Caco-2 (cell line): ENCODE measurements around the gene CLEC18A. TPM values are rescaled to one million over a fixed set of nuclear protein-coding genes. Genes with fewer than 3 reads are reported as not detected.
A peak's percentile ranks its signal among the peaks of the same experiment; 100 is the strongest.

Source experiments
- BruUV-seq: library from RNA; stranded (reverse); fragments of 400-500 nt; replicated peaks from 2 replicates; lab custom pipeline; 2021; lab: Mats Ljungman, UMichigan
- CTCF ChIA-PET: fragments of 300-600 bp; sonication (Branson Sonifier 250); formaldehyde crosslinking; loops from one replicate; lab custom pipeline; 2022; ENCODE audit warnings: antibody characterized with exemption; lab: Charles Lee
- POLR2A ChIA-PET: fragments of 300-600 bp; sonication (Branson Sonifier 250); formaldehyde crosslinking; loops from one replicate; lab custom pipeline; 2022; ENCODE audit warnings: antibody characterized with exemption; lab: Charles Lee
- DNase-seq, 2 experiments: peaks; one replicate each; pipeline versions ENCODE4 v3.0.0 to v3.0.0-alpha.2; 2020 to 2022
- H3K27me3 ChIP-seq: replicated peaks from 2 replicates; pipeline ENCODE4 v1.6.0; 2011; ENCODE audit warnings: low read length; ENCODE audit not compliant: control insufficient read depth, insufficient read depth
- H3K36me3 ChIP-seq: 2 replicates; pipeline ENCODE4 v1.5.1; 2011; ENCODE audit warnings: low read length; ENCODE audit not compliant: control insufficient read depth, insufficient read depth
- H3K4me1 ChIP-seq: fragments of 250-450 bp; sonication (Bioruptor Pico); 2 replicates; pipeline ENCODE4 v1.5.1; 2020; ENCODE audit warnings: mild to moderate bottlenecking
- H3K4me3 ChIP-seq: 2 replicates; pipeline ENCODE4 v1.5.1; 2011; ENCODE audit warnings: low read depth, mild to moderate bottlenecking, control low read depth, low read length
- H3K9me3 ChIP-seq: fragments of 250-450 bp; sonication (Bioruptor Pico); 2 replicates; pipeline ENCODE4 v1.5.1; 2020; ENCODE audit warnings: mild to moderate bottlenecking, moderate library complexity
- H3K27ac Mint-ChIP-seq: one replicate; pipeline ENCODE4 v1.8.0; 2022; ENCODE audit warnings: mixed read lengths; ENCODE audit not compliant: unreplicated experiment
- H3K27me3 Mint-ChIP-seq: one replicate; pipeline ENCODE4 v1.8.0; 2022; ENCODE audit warnings: mixed read lengths; ENCODE audit not compliant: insufficient read depth, unreplicated experiment
- H3K36me3 Mint-ChIP-seq: one replicate; pipeline ENCODE4 v1.8.0; 2022; ENCODE audit warnings: mild to moderate bottlenecking, mixed read lengths; ENCODE audit not compliant: insufficient read depth, unreplicated experiment
- H3K4me1 Mint-ChIP-seq: one replicate; pipeline ENCODE4 v1.8.0; 2022; ENCODE audit warnings: low read depth, mixed read lengths; ENCODE audit not compliant: unreplicated experiment
- H3K4me3 Mint-ChIP-seq: one replicate; pipeline ENCODE4 v1.8.0; 2022; ENCODE audit warnings: mild to moderate bottlenecking, moderate library complexity, mixed read lengths; ENCODE audit not compliant: unreplicated experiment
- H3K9me3 Mint-ChIP-seq: one replicate; pipeline ENCODE4 v1.8.0; 2022; ENCODE audit warnings: mixed read lengths; ENCODE audit not compliant: unreplicated experiment
- intact Hi-C: fragments of 100-400 bp; cut with micrococcal nuclease; formaldehyde crosslinking; loops from one replicate; pipeline ENCODE4 v1.10.0; 2022; ENCODE audit not compliant: unreplicated experiment
- total RNA-seq: library from RNA; stranded (reverse); gene quantifications from 2 replicates; pipeline ENCODE4 v1.2.3, GENCODE V29; 2022
- TF ChIP-seq, protein P1 (sequence below), 2 experiments: fragments of 200-600 bp in 1 of 2; IDR thresholded peaks; 1 replicate in 1 of 2; 2 replicates in 1 of 2; pipeline versions ENCODE4 v1.5.1 to v1.8.0; 2011 to 2022; ENCODE audit warnings: antibody characterized with exemption in 1 of 2, control low read depth in 1 of 2, inconsistent platforms in 1 of 2, low read depth in 1 of 2, low read length in 1 of 2, mild to moderate bottlenecking in 1 of 2, moderate library complexity in 1 of 2; ENCODE audit not compliant: insufficient read depth in 1 of 2, severe bottlenecking in 1 of 2, unreplicated experiment in 1 of 2

Gene CLEC18A
- total RNA-seq, 1 experiment from 2014 or later, result 1.3 TPM

DNA sequence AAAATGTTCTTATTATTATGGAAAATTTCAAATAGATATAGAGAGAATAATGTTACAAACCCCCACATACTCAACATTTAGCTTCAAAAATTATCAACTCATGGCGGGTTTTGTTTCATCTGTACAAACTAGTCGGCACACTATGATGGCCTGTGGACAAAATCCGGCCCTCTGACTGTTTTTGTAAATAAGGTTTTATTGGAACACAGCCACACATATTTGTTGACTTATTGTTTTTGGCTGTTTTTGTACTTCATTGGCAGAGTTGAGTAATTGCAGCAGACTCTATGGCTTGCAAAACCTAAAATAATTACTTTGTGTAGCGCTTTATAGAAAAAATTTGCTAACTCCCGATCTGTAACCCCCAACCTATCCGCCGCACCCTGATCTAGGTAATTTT, 41.4 kb upstream of the CLEC18A start:
- no peak overlapping the region for H3K27ac Mint-ChIP-seq
- no peaks in the 10 kb centered on the region for H3K27me3 ChIP-seq
- H3K27me3 Mint-ChIP-seq, result no peaks in the 10 kb centered on the region
- no peaks in the 10 kb centered on the region for H3K4me1 ChIP-seq
- no peaks in the 10 kb centered on the region for H3K9me3 Mint-ChIP-seq
- TF ChIP-seq, protein P1, sequence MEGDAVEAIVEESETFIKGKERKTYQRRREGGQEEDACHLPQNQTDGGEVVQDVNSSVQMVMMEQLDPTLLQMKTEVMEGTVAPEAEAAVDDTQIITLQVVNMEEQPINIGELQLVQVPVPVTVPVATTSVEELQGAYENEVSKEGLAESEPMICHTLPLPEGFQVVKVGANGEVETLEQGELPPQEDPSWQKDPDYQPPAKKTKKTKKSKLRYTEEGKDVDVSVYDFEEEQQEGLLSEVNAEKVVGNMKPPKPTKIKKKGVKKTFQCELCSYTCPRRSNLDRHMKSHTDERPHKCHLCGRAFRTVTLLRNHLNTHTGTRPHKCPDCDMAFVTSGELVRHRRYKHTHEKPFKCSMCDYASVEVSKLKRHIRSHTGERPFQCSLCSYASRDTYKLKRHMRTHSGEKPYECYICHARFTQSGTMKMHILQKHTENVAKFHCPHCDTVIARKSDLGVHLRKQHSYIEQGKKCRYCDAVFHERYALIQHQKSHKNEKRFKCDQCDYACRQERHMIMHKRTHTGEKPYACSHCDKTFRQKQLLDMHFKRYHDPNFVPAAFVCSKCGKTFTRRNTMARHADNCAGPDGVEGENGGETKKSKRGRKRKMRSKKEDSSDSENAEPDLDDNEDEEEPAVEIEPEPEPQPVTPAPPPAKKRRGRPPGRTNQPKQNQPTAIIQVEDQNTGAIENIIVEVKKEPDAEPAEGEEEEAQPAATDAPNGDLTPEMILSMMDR (IDR thresholded peaks at IDR 0.05; ENCODE audit: insufficient read depth in 1 of 2, low read depth in 1 of 2, low read length in 1 of 2, severe bottlenecking in 1 of 2, unreplicated experiment in 1 of 2), result no peak
- no TSS peak for BruUV-seq
- ChIA-PET CTCF (no interaction called here), POLR2A (no interaction called here)
- intact Hi-C loops, result no loop called here
- H3K36me3 Mint-ChIP-seq, result no peaks in the 10 kb centered on the region
- H3K9me3 ChIP-seq, result no peaks in the 10 kb centered on the region
- no peaks in the 10 kb centered on the region for H3K4me1 Mint-ChIP-seq
- H3K4me3 Mint-ChIP-seq, result no peak overlapping the region
- H3K36me3 ChIP-seq, result no peaks in the 10 kb centered on the region
- no peak for DNase-seq
- no peak overlapping the region for H3K4me3 ChIP-seq

DNA sequence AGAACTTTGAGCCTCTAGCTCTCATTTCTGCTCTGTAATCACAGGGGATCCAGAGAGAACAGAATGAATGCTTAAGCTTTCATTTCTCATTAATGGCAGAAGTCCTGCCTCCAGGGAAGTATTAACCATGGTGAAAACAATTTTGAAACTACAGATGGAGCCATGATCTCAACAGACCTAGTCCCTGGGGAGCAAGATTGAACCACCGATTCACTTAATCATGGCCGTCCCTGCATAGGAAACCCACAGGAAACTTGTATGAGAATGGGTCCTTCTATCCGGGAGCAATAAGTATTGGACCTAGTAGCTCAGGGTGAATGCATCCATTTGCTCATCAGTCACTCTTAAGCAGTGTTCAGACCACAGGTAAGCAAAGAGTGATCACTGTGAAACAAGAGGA, 40.2 kb upstream of the CLEC18A start:
- Histone ChIP-seq H3K27me3 (no peaks in the 10 kb centered on the region), H3K9me3 (no peaks in the 10 kb centered on the region), H3K36me3 (no peaks in the 10 kb centered on the region), H3K4me3 (no peak overlapping the region), H3K4me1 (no peaks in the 10 kb centered on the region)
- intact Hi-C loops, result no loop called here
- no peaks in the 10 kb centered on the region for H3K4me1 Mint-ChIP-seq
- BruUV-seq, result no TSS peak
- CTCF ChIA-PET, result interaction anchor here (0.6 to 0.9 kb wide), 2 partner anchors 13 to 72 kb away, joined by 3 to 4 read pairs; no protein-coding TSS in a partner anchor
- no peaks in the 10 kb centered on the region for H3K36me3 Mint-ChIP-seq
- H3K27me3 Mint-ChIP-seq, result no peaks in the 10 kb centered on the region
- DNase-seq, result no peak
- no peaks in the 10 kb centered on the region for H3K9me3 Mint-ChIP-seq
- POLR2A ChIA-PET, result no interaction called here
- TF ChIP-seq, protein P1 (IDR thresholded peaks at IDR 0.05; ENCODE audit: insufficient read depth in 1 of 2, low read depth in 1 of 2, low read length in 1 of 2, severe bottlenecking in 1 of 2, unreplicated experiment in 1 of 2), result no peak
- no peak overlapping the region for H3K27ac Mint-ChIP-seq
- H3K4me3 Mint-ChIP-seq, result no peak overlapping the region

DNA sequence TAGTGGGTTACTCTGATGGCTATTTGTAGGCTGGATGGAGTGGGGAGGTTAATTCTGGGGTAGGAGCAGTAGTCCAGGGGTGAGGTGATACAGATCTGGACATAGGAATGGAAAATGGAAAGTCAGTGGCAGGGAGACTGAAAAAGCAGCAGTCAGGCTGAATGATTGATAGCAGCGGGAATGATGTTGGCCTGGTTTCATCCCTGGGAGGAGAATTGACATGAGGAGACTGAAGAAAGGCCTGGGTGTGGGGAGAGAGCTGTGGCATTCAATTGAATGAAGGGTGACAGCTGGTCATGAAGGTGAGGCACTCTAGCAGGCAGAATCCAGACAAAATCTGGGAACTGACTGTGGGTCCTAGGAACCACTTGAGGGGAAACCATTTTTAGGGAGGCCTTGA, 34.7 kb upstream of the CLEC18A start:
- H3K36me3 ChIP-seq, result no peaks in the 10 kb centered on the region
- TF ChIP-seq, protein P1 (IDR thresholded peaks at IDR 0.05; ENCODE audit: insufficient read depth in 1 of 2, low read depth in 1 of 2, low read length in 1 of 2, severe bottlenecking in 1 of 2, unreplicated experiment in 1 of 2), result no peak
- no peaks in the 10 kb centered on the region for H3K27me3 ChIP-seq
- DNase-seq, result no peak
- ChIA-PET CTCF (interaction anchor here (0.8 kb wide), 1 partner anchor 14 kb away, joined by 3 read pairs; no protein-coding TSS in a partner anchor), POLR2A (no interaction called here)
- BruUV-seq, result no TSS peak
- Mint-ChIP-seq H3K4me3 (no peak overlapping the region), H3K4me1 (peaks cover 24% of the 10 kb centered on the region), H3K27me3 (no peaks in the 10 kb centered on the region), H3K9me3 (no peaks in the 10 kb centered on the region), H3K36me3 (peaks cover 11% of the 10 kb centered on the region), H3K27ac (peak overlapping the region; percentile 95)
- H3K4me1 ChIP-seq, result peaks cover 14% of the 10 kb centered on the region
- no peaks in the 10 kb centered on the region for H3K9me3 ChIP-seq
- no peak overlapping the region for H3K4me3 ChIP-seq
- intact Hi-C loops, result loop anchor here (2.0 to 5.0 kb wide), 3 partner anchors 14 to 59 kb away; no protein-coding TSS in a partner anchor
